ENCODE results near the gene CDH23.

The CDH23 gene

GRCh38 chr10:71575451-71575850, 178.7 kb downstream of the CDH23 start:
- intact Hi-C loops (cut with DNase I) = loop anchor here (10.0 kb wide), 1 partner anchor 181 kb away; the partner anchor contains the start of gene CDH23
- peak in 38 of 42 donors; percentile 13 to 78 (median 50) for DNase-seq

DNA sequence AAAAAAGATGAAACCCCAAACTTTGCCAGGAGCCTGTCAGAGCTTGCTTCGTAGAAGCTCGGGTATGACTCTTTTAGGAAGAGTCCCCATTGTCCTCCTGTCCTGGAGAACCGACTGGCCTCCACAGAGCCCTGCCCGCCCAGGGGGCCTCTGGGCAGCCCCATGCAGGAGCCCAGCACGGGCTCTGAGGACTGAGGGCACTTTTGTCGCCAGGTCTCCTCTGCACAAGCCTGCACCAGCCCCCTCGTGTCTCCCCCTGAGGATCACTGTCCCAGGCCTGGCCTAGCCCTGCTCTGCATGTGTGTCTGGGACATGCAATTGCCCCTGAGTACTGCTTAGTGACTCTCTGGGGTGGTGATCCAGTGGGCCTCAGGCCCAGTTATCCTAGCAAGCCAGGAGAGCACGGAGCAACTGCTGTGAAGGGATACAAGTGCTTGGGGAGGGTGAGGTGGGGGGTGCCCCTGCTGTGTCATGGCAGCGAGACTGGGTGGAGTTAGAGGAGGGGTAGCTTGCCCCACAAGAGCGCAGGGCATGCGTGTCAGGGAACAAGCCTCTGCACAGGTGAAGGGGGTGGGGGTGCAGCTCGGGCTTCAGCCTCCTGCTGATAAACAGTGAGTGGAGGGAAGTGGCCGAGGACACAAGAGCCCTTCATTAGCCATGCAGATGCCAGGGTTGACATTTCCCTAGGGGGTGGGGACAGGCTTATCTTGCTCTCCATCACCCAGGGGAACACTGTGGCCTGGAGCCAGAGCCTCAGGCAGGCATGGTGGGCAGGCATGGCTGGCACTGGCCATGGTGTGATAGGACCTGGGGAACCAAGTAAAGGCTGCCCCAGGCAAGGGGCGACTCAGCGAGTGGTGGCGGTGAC, 179.4 kb downstream of the CDH23 start:
- intact Hi-C loops (cut with DNase I) = loop anchor here (10.0 kb wide), 1 partner anchor 181 kb away; the partner anchor contains the start of gene CDH23
- DNase-seq = no peak

- no peak for DNase-seq
- intact Hi-C loops (cut with DNase I) = loop anchor here (10.0 kb wide), 1 partner anchor 182 kb away; the partner anchor contains the start of gene CDH23
Observed at GRCh38 chr10:71576842-71577241, 180.1 kb downstream of the CDH23 start.

DNA sequence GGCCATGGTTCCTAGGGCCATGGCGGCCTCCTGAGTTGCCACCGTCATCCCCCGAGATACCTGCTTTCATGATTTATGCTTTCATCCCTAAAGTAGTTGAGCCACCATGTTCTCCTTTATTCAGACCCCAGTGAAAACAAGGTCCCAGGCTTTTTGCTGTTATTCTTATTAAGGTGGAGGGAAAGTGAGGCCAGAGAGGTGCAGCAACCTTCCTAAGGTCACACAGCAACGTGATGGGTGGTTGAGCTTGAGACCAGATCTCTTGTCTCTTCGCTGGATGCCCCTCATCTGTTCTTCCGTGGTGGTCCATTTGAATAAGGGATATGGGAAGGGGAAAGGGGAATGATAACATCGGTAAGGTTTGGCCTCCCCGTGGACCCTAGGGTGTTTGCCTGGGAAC, 180.6 kb downstream of the CDH23 start:
- no peak for DNase-seq
- intact Hi-C loops (cut with DNase I) = loop anchor here (10.0 kb wide), 1 partner anchor 183 kb away; the partner anchor contains the start of gene CDH23

DNA sequence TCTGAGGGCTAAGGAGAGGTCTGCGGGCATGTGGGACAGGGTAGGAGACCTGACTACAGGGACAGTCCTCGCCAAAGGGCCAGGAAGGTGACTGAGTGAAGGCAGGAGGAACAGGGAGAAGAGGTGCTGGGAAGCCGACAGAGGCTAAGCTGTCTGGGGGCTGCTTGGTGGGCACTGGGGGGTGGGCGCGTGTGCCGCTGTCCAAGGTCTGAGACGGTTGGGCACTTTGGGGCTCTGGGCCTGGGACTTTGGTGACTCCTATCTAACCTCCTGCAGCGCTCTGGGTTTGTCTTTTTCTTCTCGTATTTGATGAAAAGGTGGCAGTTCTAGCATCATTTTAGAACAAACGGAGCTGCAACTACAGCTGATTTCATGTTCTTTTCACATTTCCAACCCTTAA, 181.3 kb downstream of the CDH23 start:
- no peak for DNase-seq
- intact Hi-C loops (cut with DNase I) = loop anchor here (10.0 kb wide), 1 partner anchor 183 kb away; the partner anchor contains the start of gene CDH23

GRCh38 chr10:71579668-71580067, 182.9 kb downstream of the CDH23 start:
- no peak for DNase-seq
- intact Hi-C loops (cut with DNase I) = loop anchor here (10.0 kb wide), 1 partner anchor 185 kb away; the partner anchor contains the start of gene CDH23

- intact Hi-C loops (cut with DNase I) = no loop called here
- DNase-seq = no peak
Observed at GRCh38 chr10:71580415-71580814, 183.7 kb downstream of the CDH23 start.

DNA sequence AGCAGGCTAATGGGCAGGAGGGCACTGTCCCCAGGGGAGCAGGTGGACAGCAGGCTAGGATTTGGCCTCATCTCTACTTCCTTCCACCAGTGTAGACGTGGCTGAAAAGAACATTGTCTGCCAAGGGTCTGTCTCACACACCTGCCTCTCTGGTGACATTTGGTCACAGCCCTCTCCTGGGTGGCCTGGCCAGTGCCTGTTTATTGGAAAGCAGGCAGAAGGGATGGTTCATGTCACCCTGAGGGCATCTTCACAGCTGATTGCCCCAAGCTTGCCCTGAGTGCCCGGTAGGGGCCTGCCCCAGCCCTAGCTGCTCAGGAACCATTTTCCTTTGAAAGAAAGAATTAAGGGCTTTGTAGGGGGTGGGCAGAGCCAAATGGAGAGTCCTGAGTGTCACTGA, 184.2 kb downstream of the CDH23 start:
- DNase-seq = no peak

DNA sequence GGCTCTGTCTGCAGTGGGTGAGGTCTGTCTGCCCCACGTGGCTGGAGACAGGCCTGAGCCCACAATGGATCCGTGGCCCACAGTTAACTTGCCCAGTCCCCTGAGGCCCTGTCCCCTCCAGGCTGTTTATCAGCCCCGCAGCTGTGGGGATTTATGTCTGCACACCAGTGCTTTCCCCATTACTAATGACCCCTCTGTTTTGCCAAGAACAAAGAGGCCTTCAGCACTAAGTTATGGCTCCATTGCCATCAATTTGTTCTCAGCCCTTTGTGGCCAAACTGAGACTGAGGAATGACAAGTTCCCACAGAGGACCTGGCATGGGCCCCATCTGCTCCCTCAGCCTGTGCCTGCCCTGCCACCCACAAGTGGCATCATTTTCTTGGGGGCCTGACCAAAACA, 184.7 kb downstream of the CDH23 start:
- intact Hi-C loops (cut with DNase I) = no loop called here
- peak; percentile 42 to 90 (median 76) for DNase-seq

More for the DNA sequence above, 184.2 kb downstream of the CDH23 start:
- intact Hi-C loops (cut with DNase I) = no loop called here

- DNase-seq = peak in 37 of 42 donors; percentile 25 to 86 (median 54)
- intact Hi-C loops (cut with DNase I) = no loop called here
Observed at GRCh38 chr10:71582019-71582418, 185.3 kb downstream of the CDH23 start.

DNA sequence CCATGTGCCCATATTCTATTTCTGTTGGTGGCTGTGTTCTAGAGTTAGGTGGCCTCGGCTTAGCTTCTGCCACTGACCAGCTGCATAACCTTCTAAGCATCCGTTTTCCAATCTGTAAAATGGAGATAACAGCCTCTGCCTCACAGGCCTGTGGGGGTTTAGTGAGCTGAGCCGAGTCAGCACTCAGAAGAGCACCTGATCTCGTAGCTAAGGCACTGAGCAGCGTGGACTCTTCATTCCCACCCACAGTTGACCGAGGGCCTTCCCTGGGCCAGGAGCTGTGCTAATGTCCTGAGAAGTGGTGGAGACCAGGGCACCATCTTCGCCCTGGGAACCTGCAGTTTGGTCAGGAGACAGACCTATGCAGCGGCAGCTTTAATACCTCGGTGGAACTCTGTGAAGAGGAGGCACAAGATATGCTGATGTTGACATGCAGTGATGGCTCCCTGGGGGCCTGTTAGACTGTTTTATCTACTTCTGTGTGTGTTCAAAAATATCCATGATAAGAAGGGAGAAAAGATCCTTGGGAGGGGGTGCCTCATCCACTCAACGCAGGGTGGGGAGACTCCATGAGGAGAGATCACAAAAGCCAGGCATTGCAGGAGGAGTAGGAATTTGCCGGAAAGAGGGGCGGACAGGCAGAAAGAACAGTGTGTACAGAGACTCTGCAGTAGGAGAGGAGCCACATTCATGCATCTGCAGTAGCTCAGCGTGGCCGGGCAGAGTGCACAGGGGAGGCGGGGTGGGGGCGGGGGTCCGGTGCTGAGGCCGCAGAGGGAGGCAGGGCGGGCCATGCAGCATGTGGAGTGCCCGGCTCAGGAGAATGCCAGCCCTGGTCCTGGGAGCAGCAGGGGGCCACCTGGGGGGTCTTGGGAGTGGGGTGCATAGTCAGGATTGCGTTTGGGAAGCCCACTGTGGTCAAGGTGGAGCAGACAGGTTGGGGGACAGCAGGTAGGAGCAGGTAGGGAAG, 186.1 kb downstream of the CDH23 start:
- no peak for DNase-seq
- intact Hi-C loops (cut with DNase I) = no loop called here

GRCh38 chr10:71584461-71584860, 187.7 kb downstream of the CDH23 start:
- DNase-seq = no peak
- intact Hi-C loops (cut with DNase I) = no loop called here

DNA sequence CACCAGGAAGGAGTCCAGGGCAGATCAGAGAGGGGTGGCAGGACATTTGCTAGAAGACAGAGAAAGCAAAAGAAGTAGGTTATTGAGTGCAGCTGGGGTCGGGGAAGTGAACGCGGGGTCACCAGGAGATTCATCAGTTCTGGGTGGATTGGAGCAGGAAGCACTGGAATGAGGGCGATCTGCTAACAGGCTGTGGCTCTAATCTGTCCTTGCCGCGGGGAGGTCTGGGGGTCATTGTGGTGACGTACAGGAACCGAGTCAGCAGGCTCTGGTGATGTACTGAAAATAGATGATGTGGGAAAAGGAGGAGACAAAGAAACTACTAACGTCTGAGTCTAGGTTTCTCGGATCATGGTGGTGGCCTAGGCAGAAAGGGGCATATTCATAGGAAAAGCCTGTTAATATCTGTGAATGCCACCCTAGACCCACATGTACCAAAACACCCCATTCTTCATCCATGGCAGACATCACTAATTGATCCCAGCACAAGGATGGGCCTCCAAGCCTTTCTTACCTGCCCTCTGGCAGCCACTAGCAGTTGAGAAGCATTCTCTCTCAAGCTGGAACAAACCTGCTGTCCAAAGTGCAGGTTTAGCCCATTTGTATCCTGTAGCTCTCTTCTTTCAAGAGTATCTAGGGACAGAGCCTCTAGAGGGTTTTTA, 188.3 kb downstream of the CDH23 start:
- intact Hi-C loops (cut with DNase I) = no loop called here
- no peak for DNase-seq

DNA sequence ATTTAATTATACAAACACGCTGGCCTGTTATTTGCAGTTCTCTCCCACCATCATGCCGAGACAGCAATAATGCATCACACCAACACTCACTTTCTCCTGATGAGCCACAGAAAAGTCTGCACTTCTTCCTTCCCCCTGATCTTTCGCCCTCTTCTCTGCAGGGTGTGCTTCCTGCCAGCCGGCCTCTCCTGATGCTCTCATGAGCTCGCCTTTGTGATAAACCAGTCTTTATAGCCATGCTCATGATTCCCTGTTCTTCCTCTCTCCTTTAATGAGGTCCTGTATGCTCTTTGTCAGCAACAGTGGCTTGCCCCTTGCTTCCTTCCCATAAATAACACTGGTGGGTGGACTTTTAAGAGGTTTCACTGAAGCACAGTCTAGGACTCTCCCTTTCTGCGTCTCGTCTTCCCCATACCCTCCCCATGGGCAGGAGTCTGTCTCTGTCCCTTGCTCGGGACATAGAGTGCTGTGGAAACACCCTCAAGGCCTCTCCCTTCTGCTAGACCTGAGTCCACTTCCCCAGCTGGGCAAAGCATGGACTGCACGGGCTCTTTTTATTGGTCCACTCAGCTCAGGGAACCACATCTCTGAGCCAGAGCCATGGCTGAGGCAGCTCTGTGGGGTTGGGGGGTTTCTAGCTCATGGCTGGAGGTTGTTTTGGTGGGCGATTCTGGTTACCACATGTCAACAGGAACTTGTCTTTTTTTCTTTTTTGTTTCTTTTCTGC, 189.0 kb downstream of the CDH23 start:
- no peak for DNase-seq
- intact Hi-C loops (cut with DNase I) = no loop called here

DNA sequence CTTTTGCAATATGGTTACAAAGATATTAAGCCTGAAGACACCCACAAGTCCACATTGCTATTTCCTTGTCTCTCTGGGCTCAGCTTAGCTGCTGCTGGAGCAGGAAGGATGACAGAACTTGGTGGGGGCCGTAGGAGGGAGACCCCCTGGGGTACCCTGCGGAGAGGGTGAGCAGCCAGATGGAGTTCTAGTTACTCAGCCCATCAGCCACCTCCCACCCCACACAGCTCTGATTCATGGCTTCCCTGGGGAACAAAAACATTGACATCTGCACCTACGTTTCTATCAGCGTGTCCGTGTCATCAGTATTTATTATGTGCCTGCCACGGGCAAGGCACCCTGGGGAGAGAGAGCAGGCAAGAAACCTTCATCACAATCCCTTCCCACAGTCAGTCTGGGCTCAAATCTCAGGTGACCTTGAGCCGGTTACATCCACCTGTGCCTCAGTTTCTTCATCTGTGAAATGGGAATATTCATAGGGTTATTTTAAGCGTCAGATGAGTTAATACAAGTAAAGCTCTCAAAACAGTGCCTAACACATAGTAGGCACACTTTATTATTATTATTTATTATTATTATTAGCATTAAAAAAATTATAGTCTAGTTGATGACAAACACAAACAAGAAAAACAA, 191.3 kb downstream of the CDH23 start:
- intact Hi-C loops (cut with DNase I) = no loop called here
- DNase-seq = peak in 2 of 42 donors; percentile 31 to 43

DNA sequence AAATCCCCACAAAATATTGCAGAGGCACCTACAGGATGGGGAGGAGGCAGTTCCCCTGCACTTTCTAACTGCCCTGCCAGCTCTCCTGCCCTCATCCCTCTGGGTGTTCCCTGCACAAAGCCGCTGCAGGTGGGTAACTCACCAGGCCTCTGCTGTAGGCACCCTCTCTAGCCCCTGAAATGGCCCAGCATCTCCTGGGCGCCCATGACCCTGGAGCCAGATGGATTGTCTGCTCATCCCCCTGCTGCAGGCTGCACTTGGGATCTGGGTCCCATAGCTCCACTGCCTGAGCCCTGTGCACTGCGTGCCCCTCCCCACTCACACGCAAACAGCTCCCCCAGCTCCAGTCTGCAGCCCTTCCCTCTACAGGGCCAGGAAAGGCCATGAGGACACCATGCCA, 192.0 kb downstream of the CDH23 start:
- DNase-seq = no peak
- intact Hi-C loops (cut with DNase I) = no loop called here

DNA sequence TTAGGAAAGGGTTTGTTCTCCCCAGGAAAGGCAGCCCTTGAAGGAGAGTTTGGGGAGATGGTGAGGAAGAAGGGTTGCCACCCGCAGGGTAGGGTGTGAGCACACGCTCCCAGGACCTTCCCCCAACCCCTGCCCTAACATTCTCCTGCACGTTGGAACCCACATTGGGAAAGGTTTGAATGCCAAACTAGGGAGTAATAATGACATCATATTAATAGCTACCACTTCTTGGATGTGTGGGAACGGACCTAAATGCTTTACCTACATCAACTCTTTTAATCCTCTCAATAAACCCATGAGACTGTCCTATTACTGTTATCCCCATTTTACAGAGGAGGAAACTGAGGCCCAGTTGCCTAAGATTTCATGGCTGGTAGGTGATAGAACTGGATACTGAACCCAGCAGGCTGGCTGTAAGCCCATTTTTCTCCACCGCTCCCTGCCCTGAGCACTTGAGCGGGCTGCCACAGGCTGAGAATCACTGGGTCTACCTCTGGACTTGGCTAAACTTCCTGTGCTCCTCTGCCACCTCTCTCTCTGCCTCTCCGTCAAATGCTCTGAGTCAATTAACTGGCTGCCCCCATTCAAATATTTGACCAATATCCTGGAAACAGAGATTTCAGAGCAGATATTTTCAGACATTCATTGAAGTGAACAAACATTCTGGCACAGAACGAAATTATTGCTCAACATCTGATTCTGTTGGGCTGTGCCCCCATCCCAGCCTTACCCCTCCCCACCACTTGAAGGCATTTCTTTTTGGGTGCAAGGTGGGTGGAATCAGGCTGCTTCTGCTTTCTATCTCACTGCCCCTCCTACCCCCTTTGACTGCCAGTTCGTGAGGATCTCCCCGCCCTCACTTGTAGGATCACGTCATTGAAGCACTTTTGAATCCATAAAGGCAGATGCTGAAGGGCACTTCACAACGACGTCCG, 193.2 kb downstream of the CDH23 start:
- no peak for DNase-seq
- intact Hi-C loops (cut with DNase I) = no loop called here
